Measurements from ENCODE around the gene HOMEZ.
"Not testable (repeated sequence)": the region's sequence is repeated elsewhere in the genome, so short reads cannot be mapped to it uniquely, and the experiment has no call there.

HOMEZ gene

DNA sequence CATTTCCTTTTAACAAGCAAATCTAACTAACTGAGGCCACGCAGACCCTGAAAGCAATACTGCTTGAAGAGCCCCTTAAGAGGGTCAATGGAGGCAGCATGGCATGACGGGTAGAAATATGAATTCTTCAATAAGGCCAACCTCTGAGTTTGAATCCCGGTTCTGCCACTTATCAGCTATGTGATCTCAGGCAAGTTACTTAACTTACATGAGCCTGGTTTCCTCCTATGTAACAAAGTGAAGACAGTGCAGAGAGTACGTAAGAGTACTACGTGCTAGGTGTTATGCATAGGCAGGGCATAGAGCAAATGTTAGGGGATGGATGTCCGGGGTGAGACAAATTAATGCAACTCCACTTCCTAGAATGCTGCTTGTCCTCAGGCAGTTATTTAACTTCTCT is 4.7 kb downstream of the HOMEZ start:
- no peak for DNase-seq

DNA sequence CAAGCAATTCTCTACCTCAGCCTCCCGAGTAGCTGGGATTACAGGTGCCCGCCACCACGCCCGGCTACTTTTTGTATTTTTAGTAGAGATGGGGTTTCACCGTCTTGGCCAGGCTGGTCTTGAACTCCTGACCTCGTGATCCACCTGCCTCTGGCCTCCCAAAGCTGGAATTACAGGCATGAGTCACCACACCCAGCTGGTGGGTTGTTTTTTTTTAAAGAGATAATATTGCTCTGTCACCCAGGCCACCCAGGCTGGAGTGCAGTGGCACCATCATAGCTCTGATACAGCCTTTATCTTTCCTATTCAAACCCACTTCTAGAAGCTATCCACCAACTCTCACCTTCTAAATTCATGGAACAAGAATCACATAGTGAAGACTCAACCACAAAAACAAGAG is 8.0 kb downstream of the HOMEZ start:
- not testable (repeated sequence) for DNase-seq

DNA sequence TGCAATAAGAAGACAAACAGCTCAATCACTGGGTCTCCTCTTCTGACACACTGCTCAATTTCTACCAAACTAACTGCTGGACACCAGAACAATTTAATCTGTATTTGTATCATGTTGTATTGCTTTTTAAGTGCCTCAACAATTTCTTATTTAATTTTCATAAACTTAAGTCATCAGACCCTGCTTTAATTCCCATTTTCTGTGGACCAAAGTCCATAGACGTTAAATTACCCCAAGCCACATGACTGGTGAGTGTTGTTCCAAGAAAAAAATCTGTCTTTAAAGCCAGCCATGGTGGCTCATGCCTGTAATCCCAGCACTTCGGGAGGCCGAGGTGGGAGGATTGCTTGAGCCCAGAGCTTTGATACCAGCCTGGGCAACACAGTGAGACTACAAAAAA is 8.7 kb downstream of the HOMEZ start:
- DNase-seq: no peak

DNA sequence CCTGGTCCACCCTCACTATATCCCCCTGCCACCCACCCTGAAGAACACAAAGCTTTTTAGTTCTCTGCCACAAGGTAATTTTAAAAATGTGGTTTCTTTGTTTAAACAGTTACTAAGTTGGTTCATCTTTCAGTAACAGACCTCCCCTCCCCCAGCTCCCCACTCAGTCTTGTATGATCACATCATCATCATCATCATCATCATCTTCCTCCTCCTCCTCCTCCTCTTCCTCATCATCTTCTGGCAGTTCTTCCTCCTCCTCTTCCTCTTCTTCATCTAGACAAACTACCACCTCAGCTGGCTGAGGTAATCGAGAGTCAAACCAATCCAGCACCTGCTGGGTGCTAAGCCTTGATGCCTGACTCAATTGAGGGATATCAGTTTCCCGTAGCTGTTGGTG is 10.5 kb downstream of the HOMEZ start:
- DNase-seq: no peak

DNA sequence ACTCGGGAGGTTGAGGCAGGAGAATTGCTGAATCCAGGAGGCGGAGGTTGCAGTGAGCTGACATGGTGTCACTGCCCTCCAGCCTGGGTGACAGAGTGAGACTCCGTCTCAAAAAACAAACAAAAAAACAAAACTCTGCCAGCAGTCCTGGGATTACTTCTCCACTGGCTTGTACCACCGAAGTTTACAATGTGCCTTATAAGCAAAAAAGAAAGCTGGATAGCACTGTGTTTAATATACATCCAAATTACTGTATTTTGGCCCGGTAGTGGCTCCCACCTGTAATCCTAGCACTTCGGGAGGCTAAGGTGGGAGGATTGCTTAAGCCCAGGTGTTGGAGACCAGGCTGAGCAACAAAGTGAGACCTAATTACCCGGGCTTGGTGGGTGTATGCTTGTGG is 16.7 kb downstream of the HOMEZ start:
- no peak for DNase-seq

DNA sequence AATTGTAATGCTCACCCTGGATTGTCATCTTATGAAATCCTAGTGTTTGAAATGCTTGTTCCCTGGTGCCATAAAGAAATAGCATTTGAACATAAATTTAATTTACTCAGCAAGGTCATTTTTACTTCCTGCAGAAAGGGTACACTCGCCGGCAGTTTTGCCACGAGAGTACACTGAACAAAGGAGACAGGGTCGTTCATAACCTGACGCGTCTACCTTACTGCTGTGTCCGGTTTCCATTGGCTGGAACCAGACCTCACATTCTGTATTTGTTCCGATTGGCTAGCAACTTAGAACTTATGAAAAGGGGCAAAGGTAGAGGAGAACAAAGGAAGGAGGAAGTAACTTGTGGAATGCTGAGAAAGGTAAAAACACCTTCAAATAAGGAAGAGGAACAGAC is 25.1 kb downstream of the HOMEZ start:
- not testable (repeated sequence) for DNase-seq

DNA sequence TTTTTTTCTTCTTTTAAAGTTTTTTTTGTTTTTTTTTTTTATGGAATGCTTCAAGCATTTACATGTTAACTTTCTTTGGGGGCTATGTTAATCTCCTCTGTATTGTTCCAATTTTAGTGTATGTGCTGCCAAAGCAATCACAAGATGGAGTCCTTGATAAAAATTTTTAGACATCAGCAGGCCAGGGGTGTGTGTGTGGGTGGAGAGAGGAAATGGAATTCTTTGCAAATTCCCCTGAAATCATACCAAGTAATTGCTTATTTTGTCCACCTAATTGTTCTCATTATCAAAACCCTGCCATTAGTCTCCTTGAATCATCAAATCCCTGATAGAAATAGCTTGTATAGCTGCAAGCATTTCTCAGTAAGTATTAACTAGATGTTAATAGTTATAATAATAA is 26.5 kb downstream of the HOMEZ start:
- DNase-seq: no peak

DNA sequence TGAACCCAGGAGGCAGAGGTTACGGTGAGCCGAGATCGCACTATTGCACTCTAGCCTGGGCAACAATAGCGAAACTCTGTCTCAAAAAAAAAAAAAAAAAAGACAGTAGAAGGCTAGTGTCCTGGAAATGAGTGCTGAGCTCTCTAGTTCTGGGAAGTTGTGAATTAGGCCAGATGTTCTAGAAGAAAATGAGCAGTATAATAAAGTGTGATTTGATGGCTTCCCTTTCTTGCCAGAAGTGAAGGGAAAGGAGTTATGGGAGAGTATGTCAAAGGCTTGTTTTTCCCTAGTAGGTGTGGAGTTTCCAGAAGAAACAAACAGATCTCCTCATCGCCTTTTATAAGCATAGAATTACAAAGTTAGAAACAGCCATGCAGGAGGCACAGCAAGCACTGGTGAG is 27.7 kb downstream of the HOMEZ start:
- DNase-seq: no peak

DNA sequence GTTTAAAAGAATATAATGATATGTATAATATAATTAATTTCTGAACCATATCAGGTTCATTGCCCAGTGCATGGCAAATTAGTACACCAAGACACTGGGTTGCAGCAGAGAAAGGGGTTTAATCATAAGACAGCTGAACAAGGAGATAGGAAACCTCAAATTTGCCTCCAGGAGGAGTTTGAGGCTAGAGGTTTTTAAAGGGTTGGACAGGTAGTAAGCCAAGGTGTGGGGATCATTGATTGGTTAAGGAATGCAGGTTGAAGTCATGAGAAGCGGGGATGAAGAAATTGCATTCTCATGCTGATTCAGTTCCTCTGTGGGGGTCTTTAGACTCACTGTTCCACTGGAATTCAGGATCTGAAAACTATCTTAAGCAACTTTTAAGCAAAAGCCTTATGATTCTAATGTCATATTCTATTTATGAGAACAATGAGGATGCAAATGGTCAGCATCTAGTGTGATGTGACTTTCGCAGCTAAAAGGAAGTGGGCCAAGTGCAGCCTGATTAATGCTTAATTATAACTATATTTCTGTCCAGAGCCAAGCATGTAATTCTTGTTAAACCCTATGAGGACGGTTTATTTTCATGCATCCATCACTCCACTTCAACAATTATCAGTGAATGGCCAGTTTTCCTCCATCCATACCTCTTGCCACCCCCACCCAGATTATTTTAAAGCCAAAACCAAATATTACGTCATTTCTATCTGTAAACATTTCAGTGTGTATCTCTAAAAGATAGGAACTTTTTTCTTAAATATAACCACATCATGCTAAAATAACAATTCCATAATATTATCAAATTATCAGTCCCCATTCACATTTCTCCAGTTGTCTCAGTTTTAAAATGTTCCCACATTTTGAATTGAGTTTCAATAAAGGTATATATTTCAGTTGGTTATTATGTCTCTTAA is 33.3 kb downstream of the HOMEZ start:
- no peak for DNase-seq

DNA sequence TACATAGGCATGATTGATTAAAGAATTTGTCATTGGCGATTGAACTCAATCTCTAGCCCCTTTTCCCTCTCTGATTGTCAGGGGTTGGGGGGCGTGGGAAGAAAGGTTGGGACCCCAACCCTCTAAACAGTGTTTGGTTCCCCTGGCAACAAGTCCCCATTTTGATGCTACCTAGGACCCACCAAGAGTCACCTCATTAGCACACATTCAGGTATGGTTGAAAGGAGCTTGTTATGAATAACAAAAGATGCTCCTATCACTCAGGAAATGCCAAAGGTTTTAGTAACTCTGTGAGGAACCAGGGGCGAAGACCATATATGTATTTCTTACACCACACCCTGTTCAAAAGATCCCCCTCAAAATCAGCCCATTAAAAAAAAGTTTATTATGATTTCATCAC is 33.9 kb downstream of the HOMEZ start:
- no peak for DNase-seq

DNA sequence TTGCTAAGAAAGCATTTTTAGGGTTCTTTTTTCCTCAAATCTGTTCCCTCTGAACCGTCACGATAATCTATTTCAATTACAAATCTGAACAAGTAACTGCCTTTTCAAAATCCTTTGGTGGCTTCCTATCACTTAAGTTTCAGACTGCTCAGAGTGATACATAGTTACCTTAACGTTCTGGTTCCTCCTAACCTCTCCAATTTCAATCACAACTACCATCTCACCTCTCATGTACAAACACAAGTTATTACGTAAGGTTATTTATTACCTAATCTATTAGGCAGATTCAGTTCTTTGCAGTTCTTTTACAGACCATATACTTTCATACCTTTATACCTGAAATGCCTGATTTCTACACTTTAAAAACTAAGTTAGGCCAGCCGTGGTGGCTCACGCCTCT is 36.1 kb downstream of the HOMEZ start:
- no peak for DNase-seq

DNA sequence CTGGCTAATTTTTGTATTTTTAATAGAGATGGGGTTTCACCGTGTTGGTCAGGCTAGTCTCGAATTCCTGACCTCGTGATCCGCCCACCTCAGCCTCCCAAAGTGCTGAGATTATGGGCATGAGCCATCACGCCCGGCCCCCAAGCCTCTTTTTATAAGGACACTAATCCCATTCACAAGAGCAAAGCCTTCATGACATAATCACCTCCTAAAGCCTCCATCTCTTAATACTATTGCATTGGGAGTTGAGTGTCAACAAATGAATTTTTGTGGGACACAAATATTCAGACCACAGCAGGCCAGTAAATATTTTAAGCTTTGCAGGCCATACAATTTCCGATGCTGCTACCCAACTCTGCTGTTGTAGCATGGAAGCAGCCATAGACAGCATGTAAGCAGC is 37.3 kb downstream of the HOMEZ start:
- DNase-seq: no peak

DNA sequence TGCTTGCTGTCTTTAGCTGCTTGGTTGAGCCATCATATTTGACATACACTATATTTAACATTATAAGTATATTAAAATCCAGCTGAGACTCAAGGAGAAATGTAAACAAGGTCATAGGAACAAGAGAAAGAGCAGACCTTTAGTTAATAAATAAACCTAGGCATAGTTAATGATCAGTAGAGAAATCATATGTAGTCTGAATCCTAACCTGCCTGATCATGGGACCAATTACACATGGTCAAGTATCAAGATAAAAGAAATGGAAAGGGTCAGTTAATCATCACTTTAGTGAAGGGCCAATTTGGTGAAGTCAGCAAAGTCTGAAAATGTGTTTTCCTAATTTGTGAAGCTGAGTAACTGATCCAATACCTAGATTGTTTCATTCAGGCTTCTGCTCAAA is 40.6 kb downstream of the HOMEZ start:
- DNase-seq: no peak

DNA sequence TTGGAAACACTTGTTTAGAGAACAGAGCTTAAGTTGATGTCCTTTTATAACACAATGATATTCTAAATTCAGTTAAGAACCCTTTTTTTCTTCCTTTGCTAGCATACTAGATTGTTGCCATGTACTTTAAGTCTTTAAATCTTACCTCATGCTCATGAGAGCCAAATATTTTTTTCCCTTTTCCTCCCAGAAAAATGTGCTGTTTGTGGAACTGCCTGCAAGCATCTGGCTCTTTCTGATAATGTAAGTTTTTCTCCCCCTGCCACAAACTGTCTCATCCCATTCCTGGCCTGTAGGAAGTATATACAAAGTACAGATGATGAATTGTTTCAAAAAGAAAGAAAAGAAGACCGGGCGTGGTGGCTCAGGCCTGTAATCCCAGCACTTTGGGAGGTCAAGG is 42.9 kb downstream of the HOMEZ start:
- DNase-seq: no peak

DNA sequence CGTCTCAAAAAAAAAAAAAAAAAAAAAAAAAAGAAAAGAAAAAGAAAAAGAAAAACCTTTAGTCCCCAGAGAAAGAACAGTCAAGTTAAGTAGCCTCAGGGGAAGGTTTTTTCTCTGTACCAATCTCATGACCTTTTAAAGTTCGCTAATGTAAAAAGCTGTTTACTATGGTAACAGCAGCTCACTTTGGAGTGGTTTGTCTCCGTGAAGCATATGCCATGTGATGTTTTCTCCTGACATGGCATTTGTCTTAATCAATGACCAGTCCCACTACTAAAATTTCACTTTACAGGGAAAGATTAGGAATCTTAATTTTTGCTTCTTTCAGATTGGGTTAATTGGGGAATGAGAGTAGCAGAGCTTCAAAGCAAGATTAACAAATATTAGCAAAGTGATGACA is 43.9 kb downstream of the HOMEZ start:
- no peak for DNase-seq

DNA sequence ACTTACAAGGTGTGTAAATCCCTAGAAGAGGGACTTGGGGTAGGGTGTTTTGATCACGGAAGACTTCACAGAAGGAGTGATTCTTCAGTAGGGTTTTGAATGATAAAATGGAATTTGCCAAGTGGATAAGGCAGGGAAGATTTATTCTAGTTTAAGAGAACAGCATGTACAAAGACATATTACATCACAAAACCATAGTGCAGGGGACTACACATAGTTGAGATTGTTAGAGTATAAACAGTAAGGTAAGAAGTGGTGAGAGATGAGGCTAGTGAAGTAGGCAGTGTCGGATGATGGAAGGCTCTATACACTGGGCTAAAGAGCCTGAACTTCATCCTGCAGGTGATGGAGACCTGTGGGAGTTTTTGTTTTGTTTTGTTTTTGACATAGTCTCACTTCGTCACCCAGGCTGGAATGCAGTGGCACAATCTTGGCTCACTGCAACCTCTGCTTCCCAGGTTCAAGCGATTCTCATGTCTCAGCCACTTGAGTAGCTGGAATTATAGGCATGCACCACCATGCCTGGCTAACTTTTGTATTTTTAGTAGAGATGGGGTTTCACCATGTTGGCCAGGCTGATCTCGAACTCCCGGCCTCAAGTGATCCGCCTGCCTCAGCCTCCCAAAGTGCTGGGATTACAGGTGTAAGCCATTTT is 44.7 kb downstream of the HOMEZ start:
- not testable (repeated sequence) for DNase-seq

DNA sequence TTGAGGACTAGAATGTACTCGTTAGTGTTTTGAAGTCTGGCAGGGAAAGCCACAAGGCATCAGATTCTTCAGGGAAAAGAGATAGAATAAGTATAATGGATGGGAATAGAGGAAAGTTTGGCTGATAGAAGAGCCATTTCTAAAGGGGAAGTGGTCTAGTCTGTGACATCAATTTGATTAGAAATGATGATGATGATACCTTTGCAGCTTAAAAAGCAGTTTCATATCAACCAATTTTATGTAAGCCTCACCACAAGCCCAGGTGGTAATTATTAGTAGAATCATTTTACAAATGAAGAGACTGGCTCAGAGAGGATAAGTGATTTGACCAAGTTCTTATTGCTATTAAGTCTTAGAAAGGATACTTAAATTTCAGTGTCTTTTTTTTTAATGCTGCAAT is 45.3 kb downstream of the HOMEZ start:
- DNase-seq: no peak

DNA sequence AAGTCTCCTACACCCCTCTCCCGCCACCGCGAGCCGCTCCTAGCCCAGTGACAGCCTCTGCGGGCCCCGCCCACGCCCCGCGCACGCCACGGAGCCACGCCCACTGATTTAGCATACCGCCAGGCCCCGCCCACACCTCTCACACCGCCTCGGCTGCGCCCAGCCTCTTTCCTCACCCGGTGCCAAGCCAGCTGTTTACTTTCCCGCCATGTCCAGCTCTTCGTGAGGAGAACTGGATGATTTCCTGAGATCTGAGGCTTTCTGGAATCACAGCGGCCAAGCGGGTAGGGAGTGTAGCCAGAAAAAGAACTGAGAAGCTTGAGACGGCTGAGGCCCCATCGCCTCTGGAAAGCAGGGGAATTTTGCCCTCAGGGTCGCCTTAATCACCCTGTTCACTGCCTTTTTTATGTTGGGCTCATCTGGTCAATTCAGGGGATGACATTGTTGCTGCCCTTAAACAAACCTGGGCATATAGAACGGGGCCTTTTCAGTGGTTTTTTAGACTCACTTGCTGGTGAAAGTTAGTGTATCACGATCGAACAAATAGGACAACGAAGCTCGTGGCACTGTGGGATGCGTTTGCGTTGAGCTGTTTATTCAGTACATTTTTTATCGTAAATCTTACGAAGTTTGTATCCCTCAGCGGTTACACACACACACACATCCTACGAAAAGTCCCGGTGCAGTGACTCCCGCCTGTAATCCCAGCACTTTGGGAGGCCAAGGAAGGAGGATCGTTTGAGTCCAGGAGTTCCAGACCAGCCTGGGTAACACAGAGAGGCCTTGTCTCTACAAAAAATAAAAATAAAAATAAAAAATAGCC is 47.9 kb downstream of the HOMEZ start, which contains the start of gene RNF212B:
RNF212B (plus strand) TSS at position 165 of the 823 bp plus-strand sequence. CDS start 2,410 bp downstream, outside the sequence.
- peak; percentile 55 for DNase-seq

DNA sequence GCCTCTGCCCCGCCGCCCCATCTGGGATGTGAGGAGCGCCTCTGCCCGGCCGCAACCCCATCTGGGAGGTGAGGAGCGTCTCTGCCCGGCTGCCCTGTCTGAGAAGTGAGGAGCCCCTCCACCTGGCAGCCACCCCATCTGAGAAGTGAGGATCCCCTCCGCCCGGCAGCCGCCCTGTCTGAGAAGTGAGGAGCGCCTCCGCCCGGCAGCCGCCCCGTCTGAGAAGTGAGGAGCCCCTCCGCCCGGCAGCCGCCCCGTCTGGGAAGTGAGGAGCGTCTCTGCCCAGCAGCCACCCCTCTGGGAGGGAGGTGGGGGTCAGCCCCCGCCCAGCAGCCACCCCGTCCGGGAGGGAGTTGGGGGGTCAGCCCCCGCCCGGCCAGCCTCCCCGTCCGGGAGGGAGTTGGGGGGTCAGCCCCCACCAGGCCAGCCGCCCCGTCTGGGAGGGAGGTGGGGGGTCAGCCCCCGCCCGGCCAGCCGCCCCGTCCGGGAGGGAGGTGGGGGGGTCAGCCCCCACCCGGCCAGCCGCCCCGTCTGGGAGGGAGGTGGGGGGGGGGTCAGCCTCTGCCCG is 53.6 kb downstream of the HOMEZ start:
- DNase-seq: not testable (repeated sequence)

DNA sequence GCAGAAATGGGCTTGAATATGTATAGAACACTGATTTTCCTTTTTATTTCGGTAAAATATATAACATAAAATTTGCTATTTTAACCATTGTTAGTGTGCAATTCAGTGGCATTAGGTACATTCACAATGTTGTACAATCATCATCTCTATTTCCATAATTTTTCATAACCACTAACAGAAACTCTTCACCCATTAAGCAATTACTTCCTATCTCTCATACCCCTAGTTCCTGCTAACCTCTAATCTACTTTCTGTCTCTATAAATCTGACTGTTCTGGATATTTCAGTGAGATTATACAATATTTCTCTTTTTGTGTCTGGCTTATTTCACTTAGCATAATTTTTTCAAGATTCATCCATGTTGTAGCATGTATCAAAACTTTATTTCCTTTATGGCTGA is 57.1 kb downstream of the HOMEZ start:
- DNase-seq: no peak

DNA sequence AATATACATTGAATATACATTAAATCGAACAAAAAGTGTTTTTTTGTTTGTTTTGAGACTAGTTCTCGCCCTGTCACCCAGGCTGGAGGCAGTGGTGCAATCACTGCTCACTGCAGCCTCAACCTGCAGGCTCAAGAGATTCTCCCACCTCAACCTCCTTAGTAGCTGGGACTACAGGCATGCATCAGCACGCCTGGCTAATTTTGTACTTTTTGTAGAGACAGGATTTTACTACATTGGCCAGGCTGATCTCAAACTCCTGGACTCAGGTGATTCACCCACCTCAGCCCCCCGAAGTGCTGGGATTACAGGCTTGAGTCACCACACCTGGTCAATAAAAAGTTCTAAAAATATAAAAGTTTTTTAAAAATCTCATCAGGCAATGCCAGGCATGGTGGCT is 58.4 kb downstream of the HOMEZ start:
- DNase-seq: no peak

DNA sequence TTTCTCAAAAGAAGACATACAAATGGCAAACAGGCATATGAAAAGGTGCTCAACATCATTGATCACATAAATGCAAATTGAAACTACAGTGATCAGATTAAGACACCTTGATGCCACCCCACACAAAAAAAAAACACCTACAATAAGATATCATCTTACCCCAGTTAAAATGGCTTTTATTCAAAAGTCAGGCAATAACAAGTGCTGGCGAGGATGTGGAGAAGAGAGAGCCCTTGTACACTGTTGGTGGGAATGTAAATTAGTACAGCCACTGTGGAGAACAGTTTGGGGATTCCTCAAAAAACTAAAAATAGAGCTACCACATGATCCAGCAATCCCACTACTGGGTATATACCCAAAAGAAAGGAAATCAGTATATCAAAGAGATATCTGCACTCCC is 61.0 kb downstream of the HOMEZ start:
- DNase-seq: not testable (repeated sequence)
